H1 (cell line): ENCODE measurements around the gene YIF1B. TPM values are rescaled to one million over a fixed set of nuclear protein-coding genes. Genes with fewer than 3 reads are reported as not detected.

ENCODE experiments used
- FOSL1 ChIP-seq: IDR thresholded peaks from 2 replicates; pipeline ENCODE4 v1.6.1; 2011; ENCODE audit warnings: mild to moderate bottlenecking, low read depth, low read length, moderate library complexity; ENCODE audit not compliant: insufficient read depth
- GABPA ChIP-seq: IDR thresholded peaks from 2 replicates; pipeline ENCODE4 v1.6.1; 2011; ENCODE audit warnings: mild to moderate bottlenecking, low read length, moderate library complexity, borderline replicate concordance; ENCODE audit not compliant: insufficient read depth
- RFX5 ChIP-seq: IDR thresholded peaks from 2 replicates; pipeline ENCODE4 v1.6.1; 2011; ENCODE audit warnings: low read depth, low read length, improper control_type of control experiment, borderline replicate concordance
- polyA plus RNA-seq, 7 experiments: library from polyadenylated mRNA; depleted of rRNA in 3 of 7; stranded (reverse) in 5 of 7; unstranded in 2 of 7; fragments of >200 nt in 5 of 7; fragments of 200-250 nt in 2 of 7; gene quantifications; 1 replicate in 5 of 7; 2 replicates in 1 of 7; 4 replicates in 1 of 7; pipeline versions ENCODE4 v1.2.1 to v1.2.3, GENCODE V29; 2011 to 2013; ENCODE audit warnings: missing spikeins in 2 of 7, mixed read lengths in 2 of 7
- total RNA-seq: library from RNA; stranded (reverse); fragmentation: NEBNext Ultra II Directional; extraction: Animal tissue kit (Norgen Biotek cat#: 25700); gene quantifications from 2 replicates; pipeline ENCODE4 v1.2.1, GENCODE V29; 2021

The YIF1B gene
- total and polyA plus RNA-seq, 2 of the 8 experiments (the other 6 are each of a cell fraction or from before 2014, with no cell fraction given), result 89.6 to 305 TPM

DNA sequence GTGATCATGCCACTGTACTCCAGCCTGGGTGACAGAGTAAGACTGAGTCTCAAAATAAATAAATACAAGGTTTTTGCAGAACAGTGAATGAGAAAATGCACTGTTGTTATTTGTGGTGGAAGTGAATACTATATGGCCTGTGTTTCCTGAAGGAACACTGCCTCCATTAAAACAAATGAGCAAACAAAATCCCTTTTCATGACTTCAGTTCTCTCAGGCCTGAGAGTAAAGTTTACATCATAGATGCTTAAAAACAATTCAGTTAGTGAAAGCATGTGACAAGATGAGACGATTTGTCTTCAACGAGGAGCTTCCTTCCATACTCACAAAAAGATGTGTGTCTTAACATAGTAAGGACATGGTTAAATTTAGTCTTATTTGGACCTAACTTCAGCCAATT is 37.0 kb downstream of the YIF1B start (continued):
- no peak for TF ChIP-seq FOSL1
- no peak for TF ChIP-seq RFX5
- no peak for TF ChIP-seq GABPA
